Endothelial cell of umbilical vein (primary cell): ENCODE results near the gene RTL10. TPM values are rescaled to one million over a fixed set of nuclear protein-coding genes. Genes with fewer than 3 reads are reported as not detected.

Experiments
- BruUV-seq: library from RNA; stranded (reverse); fragments of 400-500 nt; replicated peaks from 2 replicates; lab custom pipeline; 2021; lab: Mats Ljungman, UMichigan
- CTCF ChIA-PET: fragments of 300-600, 350-600 bp; sonication (Branson Sonifier 250); formaldehyde crosslinking; loops from one replicate; lab custom pipeline; 2021; ENCODE audit warnings: antibody characterized with exemption, inconsistent platforms; lab: Charles Lee
- POLR2A ChIA-PET: fragments of 300-600, 350-600 bp; sonication (Branson Sonifier 250); formaldehyde crosslinking; loops from one replicate; lab custom pipeline; 2021; ENCODE audit warnings: antibody characterized with exemption, inconsistent platforms; lab: Charles Lee
- DNase-seq: peaks from one replicate; pipeline ENCODE4 v3.0.0-alpha.2; 2011; ENCODE audit warnings: low read depth, low spot score
- FAIRE-seq: peaks from 2 replicates; lab custom pipeline; 2011; peaks lifted over from hg19 to GRCh38; lab: Jason Lieb, UNC
- H2AFZ ChIP-seq: 2 replicates; pipeline ENCODE4 v1.6.0; 2012; ENCODE audit warnings: low read depth, low read length, control low read depth, inconsistent platforms
- H3K27ac ChIP-seq: 2 replicates; pipeline ENCODE4 v1.5.1; 2011; ENCODE audit warnings: low read depth, mild to moderate bottlenecking, control low read depth, low read length, moderate library complexity; ENCODE audit not compliant: insufficient read depth
- H3K27me3 ChIP-seq, 2 experiments: 2 replicates each; pipeline versions ENCODE4 v1.6.0 to v1.6.1; 2011; ENCODE audit warnings: low read length in 2 of 2, mixed read lengths in 1 of 2; ENCODE audit not compliant: control insufficient read depth in 2 of 2, insufficient read depth in 2 of 2
- H3K36me3 ChIP-seq, 2 experiments: 2 replicates in 1 of 2; 3 replicates in 1 of 2; pipeline ENCODE4 v1.5.1; 2011; ENCODE audit warnings: low read length in 2 of 2, mild to moderate bottlenecking in 1 of 2, moderate library complexity in 1 of 2; ENCODE audit not compliant: control insufficient read depth in 2 of 2, insufficient read depth in 2 of 2; ENCODE audit errors: extremely low read depth in 1 of 2
- H3K4me1 ChIP-seq: 3 replicates; pipeline ENCODE4 v1.5.1; 2011; ENCODE audit warnings: mild to moderate bottlenecking, low read length; ENCODE audit not compliant: control insufficient read depth, insufficient read depth; ENCODE audit errors: extremely low read depth
- H3K4me2 ChIP-seq: 2 replicates; pipeline ENCODE4 v1.6.1; 2011; ENCODE audit warnings: low read length, control low read depth, mixed read lengths; ENCODE audit not compliant: insufficient read depth
- H3K4me3 ChIP-seq, 3 experiments: fragments of 200-600 bp in 1 of 3; sonication (generic), shearing (Covaris generic) in 1 of 3; replicated peaks in 1 of 3; 2 replicates each; pipeline ENCODE4 v1.5.1; 2011 to 2016; ENCODE audit warnings: control low read depth in 3 of 3, low read length in 3 of 3, mild to moderate bottlenecking in 2 of 3, inconsistent platforms in 1 of 3, low read depth in 1 of 3, moderate library complexity in 1 of 3; ENCODE audit not compliant: insufficient read depth in 1 of 3
- H3K79me2 ChIP-seq: 2 replicates; pipeline ENCODE4 v1.6.0; 2012; ENCODE audit warnings: low read length, inconsistent platforms; ENCODE audit not compliant: control insufficient read depth, insufficient read depth
- H3K9ac ChIP-seq: replicated peaks from 2 replicates; pipeline ENCODE3; 2011; ENCODE audit warnings: low read length, control low read depth; ENCODE audit not compliant: insufficient read depth; ENCODE audit errors: extremely low read depth
- H3K9me1 ChIP-seq: replicated peaks from 3 replicates; pipeline ENCODE4 v1.6.0; 2011; ENCODE audit warnings: mild to moderate bottlenecking, low read length; ENCODE audit not compliant: control insufficient read depth, insufficient read depth; ENCODE audit errors: extremely low read depth
- H3K9me3 ChIP-seq: replicated peaks from 2 replicates; pipeline ENCODE4 v1.5.1; 2012; ENCODE audit warnings: low read length, inconsistent platforms; ENCODE audit not compliant: control insufficient read depth, insufficient read depth
- H4K20me1 ChIP-seq: replicated peaks from 2 replicates; pipeline ENCODE3; 2011; ENCODE audit warnings: mild to moderate bottlenecking, low read length; ENCODE audit not compliant: control insufficient read depth, insufficient read depth; ENCODE audit errors: extremely low read depth
- CTCF ChIP-seq, 2 donors: IDR thresholded peaks; 1 replicate in 1 of 2; 2 replicates in 1 of 2; pipeline ENCODE4 v1.5.1; 2011; ENCODE audit warnings: low read length in 2 of 2, mild to moderate bottlenecking in 2 of 2, moderate library complexity in 2 of 2, control low read depth in 1 of 2, inconsistent platforms in 1 of 2, low read depth in 1 of 2; ENCODE audit not compliant: insufficient read depth in 1 of 2; ENCODE audit errors: extremely low read depth in 1 of 2
- EZH2 ChIP-seq: IDR thresholded peaks from 2 replicates; pipeline ENCODE4 v1.6.1; 2012; ENCODE audit warnings: borderline replicate concordance, low read depth, mild to moderate bottlenecking, moderate library complexity, low read length, inconsistent platforms; ENCODE audit not compliant: severe bottlenecking
- FOS ChIP-seq: IDR thresholded peaks from 2 replicates; pipeline ENCODE4 v1.6.1; 2011; ENCODE audit warnings: mild to moderate bottlenecking, low read length, moderate library complexity, borderline replicate concordance; ENCODE audit not compliant: insufficient read depth
- GATA2 ChIP-seq: IDR thresholded peaks from 2 replicates; pipeline ENCODE4 v1.7.0; 2011; ENCODE audit warnings: low read depth, mild to moderate bottlenecking, moderate library complexity, mixed read lengths, low read length; ENCODE audit not compliant: insufficient read length, insufficient read depth
- JUN ChIP-seq: IDR thresholded peaks from 2 replicates; pipeline ENCODE4 v1.6.1; 2011; ENCODE audit warnings: borderline replicate concordance, low read depth; ENCODE audit not compliant: insufficient read length, insufficient read depth
- MAX ChIP-seq: IDR thresholded peaks from 2 replicates; pipeline ENCODE4 v1.6.1; 2011; ENCODE audit not compliant: insufficient read depth, insufficient read length
- MYC ChIP-seq: IDR thresholded peaks from one replicate; pipeline ENCODE4 v1.6.1; 2011; ENCODE audit warnings: mild to moderate bottlenecking, low read depth, low read length
- POLR2A ChIP-seq: IDR thresholded peaks from 2 replicates; pipeline ENCODE4 v1.6.1; 2012; ENCODE audit warnings: low read depth, mild to moderate bottlenecking, control low read depth, low read length
- POLR2AphosphoS5 ChIP-seq: IDR thresholded peaks from 2 replicates; pipeline ENCODE4 v1.6.1; 2012; ENCODE audit warnings: low read depth, mild to moderate bottlenecking, control low read depth, low read length, moderate library complexity; ENCODE audit not compliant: insufficient read depth
- dilution Hi-C: fragments of 300-500 bp; cut with MboI; formaldehyde crosslinking; loops from one replicate; pipeline ENCODE4 v1.15.0; 2019; ENCODE audit warnings: low sequenced_read_pairs; ENCODE audit not compliant: extremely low pct_ligation_motif_present
- intact Hi-C: fragments of 100-400 bp; cut with micrococcal nuclease; formaldehyde crosslinking; loops from one replicate; pipeline ENCODE4 v1.10.0; 2022
- polyA plus RNA-seq, 4 experiments: library from polyadenylated mRNA; depleted of rRNA in 3 of 4; stranded (reverse) in 3 of 4; unstranded in 1 of 4; fragments of >200 nt; gene quantifications; 2 replicates each; pipeline versions ENCODE4 v1.2.1 to v1.2.3, GENCODE V29; 2011 to 2012; ENCODE audit warnings: missing spikeins in 1 of 4
- total RNA-seq: library from RNA; stranded (reverse); gene quantifications from 2 replicates; pipeline ENCODE4 v1.2.3, GENCODE V29; 2021

The RTL10 gene
- total and polyA plus RNA-seq, 2 donors (not counting 3 experiments of a cell fraction or from before 2014, with no cell fraction given): 31.9 to 40.8 TPM

- Histone ChIP-seq H3K9me3 (no peaks in the 10 kb centered on the region), H3K9ac (no peak overlapping the region), H3K27me3 (no peaks in the 10 kb centered on the region), H3K4me2 (no peak overlapping the region), H3K4me3 (no peak overlapping the region), H3K4me1 (peaks cover 39% of the 10 kb centered on the region), H3K27ac (no peak overlapping the region), H3K79me2 (no peaks in the 10 kb centered on the region), H2AFZ (no peak overlapping the region), H3K36me3 (peaks cover 0 to 12% of the 10 kb centered on the region in 2 experiments), H3K9me1 (no peaks in the 10 kb centered on the region), H4K20me1 (no peaks in the 10 kb centered on the region)
- intact Hi-C loops (no loop called here), dilution Hi-C loops (no loop called here)
- no TSS peak for BruUV-seq
- FAIRE-seq (no peak), DNase-seq (no peak)
- ChIA-PET POLR2A (no interaction called here), CTCF (interaction anchor here (2.2 kb wide), 1 partner anchor 15 kb away, joined by 12 read pairs; no protein-coding TSS in a partner anchor)
- TF ChIP-seq JUN (no peak), FOS (no peak), GATA2 (no peak), POLR2AphosphoS5 (no peak), MAX (no peak), MYC (no peak), EZH2 (no peak), POLR2A (no peak), CTCF (IDR thresholded peaks at IDR 0.05; ENCODE audit: extremely low read depth in 1 of 2, insufficient read depth in 1 of 2, low read depth in 1 of 2, low read length in 2 of 2) (no peak)
Observed at GRCh38 chr22:19895160-19895849, 40.6 kb upstream of the RTL10 start.
